OCI-LY3 (cell line): Measurements from ENCODE around the gene PAQR3.

ENCODE experiments used
- H2AFZ ChIP-seq: fragments of 200-600, 300-600 bp; shearing (Covaris generic); 2 replicates; pipeline ENCODE4 v1.6.0; 2014; ENCODE audit warnings: antibody characterized with exemption, low read depth, low read length
- H3K27ac ChIP-seq: fragments of 200-600, 300-600 bp; sonication (generic); 2 replicates; pipeline ENCODE4 v1.5.1; 2014; ENCODE audit warnings: mild to moderate bottlenecking, low read length, moderate library complexity, mixed read lengths
- H3K27me3 ChIP-seq: fragments of 200-600, 300-600 bp; sonication (generic); 2 replicates; pipeline ENCODE4 v1.6.1; 2014; ENCODE audit warnings: low read depth, low read length, mixed read lengths
- H3K36me3 ChIP-seq: fragments of 200-600, 300-600 bp; sonication (generic); replicated peaks from 2 replicates; pipeline ENCODE3; 2014; ENCODE audit warnings: low read depth, low read length, mixed read lengths
- H3K4me1 ChIP-seq: fragments of 300-600, 200-600 bp; sonication (generic); 2 replicates; pipeline ENCODE4 v1.6.1; 2014; ENCODE audit warnings: low read length, mixed read lengths
- H3K4me2 ChIP-seq: fragments of 200-600, 300-600 bp; sonication (generic); 2 replicates; pipeline ENCODE4 v1.6.1; 2014; ENCODE audit warnings: low read length, mixed read lengths
- H3K4me3 ChIP-seq: fragments of 300-600, 200-600 bp; sonication (generic); 2 replicates; pipeline ENCODE4 v1.5.1; 2014; ENCODE audit warnings: antibody characterized with exemption, mild to moderate bottlenecking, low read length, moderate library complexity
- H3K79me2 ChIP-seq: fragments of 300-600, 200-600 bp; shearing (Covaris generic); 2 replicates; pipeline ENCODE4 v1.6.1; 2014; ENCODE audit warnings: mild to moderate bottlenecking, low read length, mixed read lengths
- H3K9ac ChIP-seq: fragments of 300-600, 200-600 bp; shearing (Covaris generic); 2 replicates; pipeline ENCODE4 v1.6.0; 2014; ENCODE audit warnings: mild to moderate bottlenecking, low read length, moderate library complexity
- H3K9me3 ChIP-seq: fragments of 200-600, 300-600 bp; shearing (Covaris generic); 2 replicates; pipeline ENCODE4 v1.6.1; 2014; ENCODE audit warnings: low read length, mixed read lengths; ENCODE audit not compliant: insufficient read depth
- H4K20me1 ChIP-seq: fragments of 200-600, 300-600 bp; sonication (generic); 2 replicates; pipeline ENCODE4 v1.6.1; 2016; ENCODE audit warnings: low read length, mixed read lengths; ENCODE audit not compliant: insufficient read depth
- CTCF ChIP-seq: fragments of 200-600, 300-600 bp; sonication (generic); IDR thresholded peaks from 2 replicates; pipeline ENCODE4 v1.5.1; 2014; ENCODE audit warnings: antibody characterized with exemption, low read length, low read depth
- EZH2phosphoT487 ChIP-seq: fragments of 200-600 bp; shearing (Covaris generic); IDR thresholded peaks from 2 replicates; pipeline ENCODE4 v1.6.1; 2018; ENCODE audit warnings: antibody characterized with exemption, mixed run types, low read depth

The PAQR3 gene

GRCh38 chr4:78885598-78885997, 53.6 kb downstream of the PAQR3 start:
- Histone ChIP-seq H3K27me3 (no peaks in the 10 kb centered on the region), H3K79me2 (no peaks in the 10 kb centered on the region), H3K4me2 (no peak overlapping the region), H3K9me3 (no peaks in the 10 kb centered on the region), H4K20me1 (no peaks in the 10 kb centered on the region), H3K27ac (no peak overlapping the region), H3K4me1 (peaks cover 9% of the 10 kb centered on the region), H3K4me3 (no peak overlapping the region), H3K36me3 (peaks cover 11% of the 10 kb centered on the region), H2AFZ (no peak overlapping the region), H3K9ac (no peak overlapping the region)
- no peak for TF ChIP-seq EZH2phosphoT487
- no peak for TF ChIP-seq CTCF

GRCh38 chr4:78880874-78881492, 58.3 kb downstream of the PAQR3 start:
- Histone ChIP-seq H3K27me3 (no peaks in the 10 kb centered on the region), H3K9me3 (no peaks in the 10 kb centered on the region), H2AFZ (no peak overlapping the region), H3K36me3 (peaks cover 17% of the 10 kb centered on the region), H3K4me3 (no peak overlapping the region), H4K20me1 (no peaks in the 10 kb centered on the region), H3K9ac (no peak overlapping the region), H3K27ac (no peak overlapping the region), H3K4me2 (no peak overlapping the region), H3K4me1 (peaks cover 10% of the 10 kb centered on the region), H3K79me2 (no peaks in the 10 kb centered on the region)
- no peak for TF ChIP-seq CTCF

GRCh38 chr4:78878031-78878430, 61.2 kb downstream of the PAQR3 start:
- peaks cover 10% of the 10 kb centered on the region for H3K4me1 ChIP-seq
- no peak overlapping the region for H2AFZ ChIP-seq
- no peaks in the 10 kb centered on the region for H3K9me3 ChIP-seq
- H3K27ac ChIP-seq: no peak overlapping the region
- no peaks in the 10 kb centered on the region for H3K79me2 ChIP-seq
- H3K4me2 ChIP-seq: no peak overlapping the region
- H3K27me3 ChIP-seq: no peaks in the 10 kb centered on the region
- H3K36me3 ChIP-seq: peaks cover 23% of the 10 kb centered on the region
- H3K4me3 ChIP-seq: no peak overlapping the region
- no peak for TF ChIP-seq EZH2phosphoT487
- no peak for TF ChIP-seq CTCF
- H3K9ac ChIP-seq: no peak overlapping the region
- H4K20me1 ChIP-seq: no peaks in the 10 kb centered on the region

- Histone ChIP-seq H3K27ac (no peak overlapping the region), H3K79me2 (no peaks in the 10 kb centered on the region), H4K20me1 (no peaks in the 10 kb centered on the region), H3K4me3 (no peak overlapping the region), H3K27me3 (no peaks in the 10 kb centered on the region), H3K9me3 (no peaks in the 10 kb centered on the region), H3K9ac (no peak overlapping the region), H2AFZ (no peak overlapping the region), H3K4me2 (no peak overlapping the region), H3K36me3 (peaks cover 32% of the 10 kb centered on the region), H3K4me1 (peaks cover 10% of the 10 kb centered on the region)
- no peak for TF ChIP-seq EZH2phosphoT487
- TF ChIP-seq CTCF: no peak
Measured at GRCh38 chr4:78876568-78877320, 62.5 kb downstream of the PAQR3 start.
